Coronary artery (tissue), 2 donors: ENCODE results near the gene ARID1B.

Source experiments
- DNase-seq: peaks from one replicate; pipeline ENCODE4 v3.0.0-alpha.2; 2017; ENCODE audit warnings: low spot score
- H3K27ac ChIP-seq, 2 donors: fragments of 200-600 bp; sonication (generic); one replicate each; pipeline ENCODE4 v1.5.1; 2016 to 2019
- H3K4me3 ChIP-seq: fragments of 200-600 bp; sonication (generic); 2 replicates; pipeline ENCODE4 v1.5.1; 2016; ENCODE audit warnings: mild to moderate bottlenecking, moderate library complexity
- CTCF ChIP-seq: fragments of 200-600 bp; sonication (generic); IDR thresholded peaks from one replicate; pipeline ENCODE4 v1.5.1; 2019; ENCODE audit warnings: antibody characterized with exemption

ARID1B gene

GRCh38 chr6:157155804-157156203 is 378.6 kb downstream of the ARID1B start:
- no peak overlapping the region for H3K4me3 ChIP-seq
- DNase-seq: no peak
- no peak for TF ChIP-seq CTCF
- no peak overlapping the region for H3K27ac ChIP-seq

GRCh38 chr6:157157258-157157657 is 380.1 kb downstream of the ARID1B start:
- Histone ChIP-seq H3K27ac (no peak overlapping the region), H3K4me3 (no peak overlapping the region)
- DNase-seq: no peak
- no peak for TF ChIP-seq CTCF

GRCh38 chr6:157158456-157158855 is 381.3 kb downstream of the ARID1B start:
- Histone ChIP-seq H3K27ac (no peak overlapping the region), H3K4me3 (no peak overlapping the region)
- TF ChIP-seq CTCF: no peak
- DNase-seq: no peak

GRCh38 chr6:157158897-157159296 is 381.7 kb downstream of the ARID1B start:
- H3K27ac ChIP-seq: no peak overlapping the region
- DNase-seq: no peak
- no peak for TF ChIP-seq CTCF

GRCh38 chr6:157159348-157159747 is 382.2 kb downstream of the ARID1B start:
- DNase-seq: no peak
- H3K27ac ChIP-seq: no peak overlapping the region
- no peak overlapping the region for H3K4me3 ChIP-seq
- TF ChIP-seq CTCF: no peak

More at GRCh38 chr6:157158897-157159296, 381.7 kb downstream of the ARID1B start:
- no peak overlapping the region for H3K4me3 ChIP-seq

GRCh38 chr6:157161912-157162311 is 384.7 kb downstream of the ARID1B start:
- Histone ChIP-seq H3K27ac (no peak overlapping the region), H3K4me3 (no peak overlapping the region)
- DNase-seq: no peak
- no peak for TF ChIP-seq CTCF

- TF ChIP-seq CTCF: no peak
- Histone ChIP-seq H3K27ac (no peak overlapping the region), H3K4me3 (no peak overlapping the region)
- no peak for DNase-seq
These were observed 385.7 kb downstream of the ARID1B start for GRCh38 chr6:157162766-157163433.
